ENCODE data around the gene SLC25A42. TPM values are rescaled to one million over a fixed set of nuclear protein-coding genes. Genes with fewer than 3 reads are reported as not detected.
A peak's percentile ranks its signal among the peaks of the same experiment; 100 is the strongest.

The SLC25A42 gene
- total and polyA plus RNA-seq, 2 of the 13 experiments (the other 11 are each of a cell fraction or from before 2014, with no cell fraction given): 12.8 to 18.3 TPM

DNA sequence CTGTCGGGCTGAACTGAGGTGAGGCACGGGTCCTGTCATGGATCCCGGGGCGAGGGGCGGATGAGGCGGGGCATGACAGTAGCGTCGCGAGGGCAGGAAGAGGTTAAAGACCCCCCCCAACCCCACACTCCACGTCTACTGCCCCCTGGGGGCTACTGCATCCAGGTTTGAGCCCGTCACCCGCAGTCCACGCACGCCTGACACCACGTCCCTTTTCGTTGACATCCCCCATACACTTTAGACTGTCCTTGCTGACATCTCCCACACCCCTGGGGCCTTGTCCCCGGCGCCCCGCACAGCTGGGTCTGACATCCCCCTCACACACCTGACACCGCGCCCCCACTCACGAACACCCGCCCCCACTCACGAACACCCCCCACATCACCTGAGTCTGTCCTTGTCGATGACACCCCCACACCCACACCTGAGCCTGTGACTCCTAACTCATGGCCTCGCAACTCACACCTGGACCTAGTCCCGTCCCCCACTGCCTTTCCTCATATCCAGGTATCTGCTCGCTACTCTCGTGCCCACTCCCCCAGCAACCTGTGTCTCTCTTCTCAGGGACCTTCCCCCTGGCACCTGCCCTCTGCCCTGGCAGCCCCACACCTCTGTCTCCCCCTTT is 416 bp downstream of the SLC25A42 start (continued):
- TF ChIP-seq, protein P1, sequence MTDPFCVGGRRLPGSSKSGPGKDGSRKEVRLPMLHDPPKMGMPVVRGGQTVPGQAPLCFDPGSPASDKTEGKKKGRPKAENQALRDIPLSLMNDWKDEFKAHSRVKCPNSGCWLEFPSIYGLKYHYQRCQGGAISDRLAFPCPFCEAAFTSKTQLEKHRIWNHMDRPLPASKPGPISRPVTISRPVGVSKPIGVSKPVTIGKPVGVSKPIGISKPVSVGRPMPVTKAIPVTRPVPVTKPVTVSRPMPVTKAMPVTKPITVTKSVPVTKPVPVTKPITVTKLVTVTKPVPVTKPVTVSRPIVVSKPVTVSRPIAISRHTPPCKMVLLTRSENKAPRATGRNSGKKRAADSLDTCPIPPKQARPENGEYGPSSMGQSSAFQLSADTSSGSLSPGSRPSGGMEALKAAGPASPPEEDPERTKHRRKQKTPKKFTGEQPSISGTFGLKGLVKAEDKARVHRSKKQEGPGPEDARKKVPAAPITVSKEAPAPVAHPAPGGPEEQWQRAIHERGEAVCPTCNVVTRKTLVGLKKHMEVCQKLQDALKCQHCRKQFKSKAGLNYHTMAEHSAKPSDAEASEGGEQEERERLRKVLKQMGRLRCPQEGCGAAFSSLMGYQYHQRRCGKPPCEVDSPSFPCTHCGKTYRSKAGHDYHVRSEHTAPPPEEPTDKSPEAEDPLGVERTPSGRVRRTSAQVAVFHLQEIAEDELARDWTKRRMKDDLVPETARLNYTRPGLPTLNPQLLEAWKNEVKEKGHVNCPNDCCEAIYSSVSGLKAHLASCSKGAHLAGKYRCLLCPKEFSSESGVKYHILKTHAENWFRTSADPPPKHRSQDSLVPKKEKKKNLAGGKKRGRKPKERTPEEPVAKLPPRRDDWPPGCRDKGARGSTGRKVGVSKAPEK (CRISPR knock-in tag; IDR thresholded peaks at IDR 0.05; ENCODE audit: borderline replicate concordance): no peak
- TF ChIP-seq, protein P2, sequence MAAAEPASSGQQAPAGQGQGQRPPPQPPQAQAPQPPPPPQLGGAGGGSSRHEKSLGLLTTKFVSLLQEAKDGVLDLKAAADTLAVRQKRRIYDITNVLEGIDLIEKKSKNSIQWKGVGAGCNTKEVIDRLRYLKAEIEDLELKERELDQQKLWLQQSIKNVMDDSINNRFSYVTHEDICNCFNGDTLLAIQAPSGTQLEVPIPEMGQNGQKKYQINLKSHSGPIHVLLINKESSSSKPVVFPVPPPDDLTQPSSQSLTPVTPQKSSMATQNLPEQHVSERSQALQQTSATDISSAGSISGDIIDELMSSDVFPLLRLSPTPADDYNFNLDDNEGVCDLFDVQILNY (CRISPR knock-in tag; conservative IDR thresholded peaks at IDR 0.05): no peak
- TF ChIP-seq, protein P3, sequence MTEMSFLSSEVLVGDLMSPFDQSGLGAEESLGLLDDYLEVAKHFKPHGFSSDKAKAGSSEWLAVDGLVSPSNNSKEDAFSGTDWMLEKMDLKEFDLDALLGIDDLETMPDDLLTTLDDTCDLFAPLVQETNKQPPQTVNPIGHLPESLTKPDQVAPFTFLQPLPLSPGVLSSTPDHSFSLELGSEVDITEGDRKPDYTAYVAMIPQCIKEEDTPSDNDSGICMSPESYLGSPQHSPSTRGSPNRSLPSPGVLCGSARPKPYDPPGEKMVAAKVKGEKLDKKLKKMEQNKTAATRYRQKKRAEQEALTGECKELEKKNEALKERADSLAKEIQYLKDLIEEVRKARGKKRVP (CRISPR knock-in tag; IDR thresholded peaks at IDR 0.05): no peak
- TF ChIP-seq ZNF83 (CRISPR knock-in tag; IDR thresholded peaks at IDR 0.05; ENCODE audit: borderline replicate concordance) (0 out of 2 replicates have a peak, but pooled peaks have one; percentile 54), EED (CRISPR knock-in tag; IDR thresholded peaks at IDR 0.05) (no peak), HNF4G (IDR thresholded peaks at IDR 0.05; ENCODE audit: borderline replicate concordance, low read depth, low read length) (no peak), HNF4G (CRISPR knock-in tag; IDR thresholded peaks at IDR 0.05; ENCODE audit: borderline replicate concordance, low read depth) (0 out of 2 replicates have a peak, but pooled peaks have one; percentile 17), ZNF672 (CRISPR knock-in tag; IDR thresholded peaks at IDR 0.05) (no peak), RXRB (CRISPR knock-in tag; IDR thresholded peaks at IDR 0.05; ENCODE audit: borderline replicate concordance) (no peak), NR2C2 (CRISPR knock-in tag; IDR thresholded peaks at IDR 0.05; ENCODE audit: borderline replicate concordance) (no peak), SIN3A (IDR thresholded peaks at IDR 0.05; ENCODE audit: borderline replicate concordance, low read depth, low read length) (no peak)
- TF ChIP-seq, protein P4, sequence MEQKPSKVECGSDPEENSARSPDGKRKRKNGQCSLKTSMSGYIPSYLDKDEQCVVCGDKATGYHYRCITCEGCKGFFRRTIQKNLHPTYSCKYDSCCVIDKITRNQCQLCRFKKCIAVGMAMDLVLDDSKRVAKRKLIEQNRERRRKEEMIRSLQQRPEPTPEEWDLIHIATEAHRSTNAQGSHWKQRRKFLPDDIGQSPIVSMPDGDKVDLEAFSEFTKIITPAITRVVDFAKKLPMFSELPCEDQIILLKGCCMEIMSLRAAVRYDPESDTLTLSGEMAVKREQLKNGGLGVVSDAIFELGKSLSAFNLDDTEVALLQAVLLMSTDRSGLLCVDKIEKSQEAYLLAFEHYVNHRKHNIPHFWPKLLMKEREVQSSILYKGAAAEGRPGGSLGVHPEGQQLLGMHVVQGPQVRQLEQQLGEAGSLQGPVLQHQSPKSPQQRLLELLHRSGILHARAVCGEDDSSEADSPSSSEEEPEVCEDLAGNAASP (CRISPR knock-in tag; IDR thresholded peaks at IDR 0.05; ENCODE audit: borderline replicate concordance): no peak
- TF ChIP-seq, protein P5, sequence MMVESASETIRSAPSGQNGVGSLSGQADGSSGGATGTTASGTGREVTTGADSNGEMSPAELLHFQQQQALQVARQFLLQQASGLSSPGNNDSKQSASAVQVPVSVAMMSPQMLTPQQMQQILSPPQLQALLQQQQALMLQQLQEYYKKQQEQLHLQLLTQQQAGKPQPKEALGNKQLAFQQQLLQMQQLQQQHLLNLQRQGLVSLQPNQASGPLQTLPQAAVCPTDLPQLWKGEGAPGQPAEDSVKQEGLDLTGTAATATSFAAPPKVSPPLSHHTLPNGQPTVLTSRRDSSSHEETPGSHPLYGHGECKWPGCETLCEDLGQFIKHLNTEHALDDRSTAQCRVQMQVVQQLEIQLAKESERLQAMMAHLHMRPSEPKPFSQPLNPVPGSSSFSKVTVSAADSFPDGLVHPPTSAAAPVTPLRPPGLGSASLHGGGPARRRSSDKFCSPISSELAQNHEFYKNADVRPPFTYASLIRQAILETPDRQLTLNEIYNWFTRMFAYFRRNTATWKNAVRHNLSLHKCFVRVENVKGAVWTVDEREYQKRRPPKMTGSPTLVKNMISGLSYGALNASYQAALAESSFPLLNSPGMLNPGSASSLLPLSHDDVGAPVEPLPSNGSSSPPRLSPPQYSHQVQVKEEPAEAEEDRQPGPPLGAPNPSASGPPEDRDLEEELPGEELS (CRISPR knock-in tag; IDR thresholded peaks at IDR 0.05): no peak
- TF ChIP-seq, protein P6, sequence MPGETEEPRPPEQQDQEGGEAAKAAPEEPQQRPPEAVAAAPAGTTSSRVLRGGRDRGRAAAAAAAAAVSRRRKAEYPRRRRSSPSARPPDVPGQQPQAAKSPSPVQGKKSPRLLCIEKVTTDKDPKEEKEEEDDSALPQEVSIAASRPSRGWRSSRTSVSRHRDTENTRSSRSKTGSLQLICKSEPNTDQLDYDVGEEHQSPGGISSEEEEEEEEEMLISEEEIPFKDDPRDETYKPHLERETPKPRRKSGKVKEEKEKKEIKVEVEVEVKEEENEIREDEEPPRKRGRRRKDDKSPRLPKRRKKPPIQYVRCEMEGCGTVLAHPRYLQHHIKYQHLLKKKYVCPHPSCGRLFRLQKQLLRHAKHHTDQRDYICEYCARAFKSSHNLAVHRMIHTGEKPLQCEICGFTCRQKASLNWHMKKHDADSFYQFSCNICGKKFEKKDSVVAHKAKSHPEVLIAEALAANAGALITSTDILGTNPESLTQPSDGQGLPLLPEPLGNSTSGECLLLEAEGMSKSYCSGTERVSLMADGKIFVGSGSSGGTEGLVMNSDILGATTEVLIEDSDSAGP (CRISPR knock-in tag; IDR thresholded peaks at IDR 0.05; ENCODE audit: borderline replicate concordance): no peak
- TF ChIP-seq, protein P7, sequence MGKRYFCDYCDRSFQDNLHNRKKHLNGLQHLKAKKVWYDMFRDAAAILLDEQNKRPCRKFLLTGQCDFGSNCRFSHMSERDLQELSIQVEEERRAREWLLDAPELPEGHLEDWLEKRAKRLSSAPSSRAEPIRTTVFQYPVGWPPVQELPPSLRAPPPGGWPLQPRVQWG (CRISPR knock-in tag; IDR thresholded peaks at IDR 0.05; ENCODE audit: borderline replicate concordance, low read depth): no peak

All from HepG2 (cell line).